NCI-H446 treated with DMSO at 0.1 percent for 48 hours (cell line): ENCODE data around the gene TRABD.

Experiments
- DNase-seq: peaks from one replicate; lab custom pipeline; 2025; lab: John Stamatoyannopoulos, UW

The TRABD gene

DNA sequence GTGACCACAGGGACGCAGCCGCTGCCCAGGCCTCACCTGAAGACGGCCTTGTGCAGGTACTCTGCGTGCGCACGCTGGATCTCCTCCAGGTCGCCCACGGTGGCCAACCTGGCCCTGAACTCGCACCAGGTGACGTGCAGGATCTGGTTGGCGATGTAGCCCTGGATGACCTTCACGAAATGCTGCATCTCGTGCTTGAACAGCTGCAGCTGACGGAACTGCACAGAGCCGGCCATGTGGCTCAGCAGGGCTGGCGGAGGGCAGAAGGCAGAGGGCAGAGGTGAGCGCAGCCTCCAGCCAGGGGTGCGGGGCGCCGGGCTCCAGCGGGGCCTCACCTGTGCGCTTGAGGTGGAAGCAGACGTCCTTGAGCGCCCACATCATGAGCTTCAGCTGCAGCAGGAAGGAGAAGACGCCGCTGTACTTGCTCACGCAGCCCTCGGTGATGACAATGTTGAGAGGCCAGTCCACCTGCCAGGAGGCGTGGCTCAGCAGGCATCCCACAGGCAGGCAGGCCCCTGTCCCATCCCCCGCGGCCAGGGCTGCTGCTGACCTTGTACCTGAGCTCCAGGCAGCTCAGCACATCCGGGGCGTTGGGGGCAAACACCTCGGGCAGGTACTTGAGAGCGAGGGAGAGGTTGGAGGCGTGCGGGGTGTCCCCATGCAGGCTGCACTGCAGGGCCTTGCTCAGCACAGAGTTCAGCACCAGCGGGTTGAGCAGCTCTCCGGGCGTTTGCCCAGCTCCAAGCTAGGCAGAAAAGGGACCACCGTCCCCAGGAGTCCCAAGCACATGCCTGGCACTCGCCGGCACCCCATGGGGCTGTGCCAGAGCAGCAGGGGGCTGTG, 32.7 kb downstream of the TRABD start:
- DNase-seq: no peak

DNA sequence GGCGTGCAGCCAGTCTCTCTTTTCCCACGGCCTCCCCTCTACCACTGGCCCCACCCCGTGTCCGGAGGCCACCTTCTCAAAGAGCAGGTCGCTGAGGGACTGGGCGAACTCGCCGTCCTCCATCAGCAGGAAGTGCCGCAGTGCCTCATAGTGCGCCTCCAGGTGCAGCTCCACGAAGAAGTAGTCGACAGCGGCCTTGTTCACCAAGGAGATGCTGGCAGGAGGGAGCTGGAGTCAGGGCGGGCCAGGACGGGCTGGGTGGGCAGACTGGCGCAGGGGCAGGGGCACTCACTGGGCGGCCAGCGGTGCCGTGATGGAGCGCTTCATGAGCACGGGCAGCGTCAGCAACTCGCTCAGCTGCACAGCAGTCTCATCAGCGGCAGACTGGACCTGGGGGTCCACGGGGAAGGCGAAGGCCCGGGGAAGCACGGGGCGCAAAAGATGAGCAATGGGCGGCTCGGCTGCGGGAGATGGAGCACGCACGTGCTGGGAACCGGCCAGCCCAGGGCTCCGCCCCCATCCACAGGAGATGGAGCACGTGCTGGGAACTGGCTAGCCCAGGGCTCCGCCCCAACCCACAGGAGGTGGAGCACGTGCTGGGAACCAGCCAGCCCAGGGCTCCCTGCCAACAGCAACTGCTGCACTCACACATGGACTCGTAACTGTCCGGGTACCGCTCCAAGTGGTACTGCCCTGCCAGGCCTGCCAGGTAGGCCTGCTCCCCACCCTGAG, 33.4 kb downstream of the TRABD start:
- no peak for DNase-seq

GRCh38 chr22:50219800-50220602, 34.3 kb downstream of the TRABD start:
- DNase-seq: no peak

DNA sequence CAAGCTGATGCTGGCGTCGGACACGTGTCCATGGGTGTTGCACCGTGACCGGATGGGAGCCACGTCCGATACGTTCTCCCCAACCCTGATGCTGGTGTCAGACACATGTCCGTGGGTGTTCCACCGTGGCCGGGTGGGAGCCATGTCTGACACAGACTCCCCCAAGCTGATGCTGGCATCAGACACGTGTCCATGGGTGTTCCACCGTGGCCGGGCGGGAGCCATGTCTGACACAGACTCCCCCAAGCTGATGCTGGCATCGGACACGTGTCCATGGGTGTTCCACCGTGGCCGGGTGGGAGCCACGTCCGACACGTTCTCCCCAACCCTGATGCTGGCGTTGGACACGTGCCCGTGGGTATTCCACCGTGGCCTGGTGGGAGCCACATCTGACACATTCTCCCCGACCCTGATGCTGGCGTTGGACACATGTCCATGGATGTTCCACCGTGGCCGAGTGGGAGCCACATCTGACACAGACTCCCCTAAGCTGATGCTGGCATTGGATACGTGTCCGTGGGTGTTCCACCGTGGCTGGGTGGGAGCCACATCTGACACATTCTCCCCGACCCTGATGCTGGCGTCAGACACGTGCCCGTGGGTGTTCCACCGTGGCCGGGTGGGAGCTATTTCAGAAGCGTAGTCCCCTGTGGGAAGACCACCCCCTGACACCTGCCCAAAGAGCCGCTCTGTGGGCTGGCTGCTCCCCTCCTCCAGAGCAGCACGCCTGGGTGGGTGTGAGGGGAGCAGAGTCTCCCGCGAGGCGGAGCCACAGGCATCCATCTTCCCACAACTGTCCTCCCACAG, 35.1 kb downstream of the TRABD start:
- no peak for DNase-seq

GRCh38 chr22:50221410-50222300, 35.9 kb downstream of the TRABD start:
- no peak for DNase-seq

DNA sequence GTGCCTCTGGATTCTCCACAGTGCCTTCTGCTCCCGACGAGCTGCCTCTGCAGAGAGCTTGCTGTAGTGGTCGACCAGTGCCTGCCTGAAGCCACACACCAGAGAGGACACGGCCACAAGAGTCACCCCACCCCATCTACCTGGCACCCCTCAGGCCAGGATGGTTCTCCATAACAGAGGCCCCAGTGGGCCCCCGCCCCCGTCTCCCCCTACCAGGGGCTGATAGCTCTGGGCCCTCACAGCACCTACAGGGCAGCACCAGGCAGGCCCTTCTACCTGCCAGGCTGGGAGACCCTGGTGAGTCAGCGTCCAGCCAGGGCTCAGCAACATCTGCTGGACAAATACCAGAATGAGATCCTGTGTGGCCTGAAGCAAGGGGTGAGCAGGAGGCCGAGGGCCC, 36.8 kb downstream of the TRABD start:
- no peak for DNase-seq

GRCh38 chr22:50224071-50224470, 38.4 kb downstream of the TRABD start:
- DNase-seq: no peak

DNA sequence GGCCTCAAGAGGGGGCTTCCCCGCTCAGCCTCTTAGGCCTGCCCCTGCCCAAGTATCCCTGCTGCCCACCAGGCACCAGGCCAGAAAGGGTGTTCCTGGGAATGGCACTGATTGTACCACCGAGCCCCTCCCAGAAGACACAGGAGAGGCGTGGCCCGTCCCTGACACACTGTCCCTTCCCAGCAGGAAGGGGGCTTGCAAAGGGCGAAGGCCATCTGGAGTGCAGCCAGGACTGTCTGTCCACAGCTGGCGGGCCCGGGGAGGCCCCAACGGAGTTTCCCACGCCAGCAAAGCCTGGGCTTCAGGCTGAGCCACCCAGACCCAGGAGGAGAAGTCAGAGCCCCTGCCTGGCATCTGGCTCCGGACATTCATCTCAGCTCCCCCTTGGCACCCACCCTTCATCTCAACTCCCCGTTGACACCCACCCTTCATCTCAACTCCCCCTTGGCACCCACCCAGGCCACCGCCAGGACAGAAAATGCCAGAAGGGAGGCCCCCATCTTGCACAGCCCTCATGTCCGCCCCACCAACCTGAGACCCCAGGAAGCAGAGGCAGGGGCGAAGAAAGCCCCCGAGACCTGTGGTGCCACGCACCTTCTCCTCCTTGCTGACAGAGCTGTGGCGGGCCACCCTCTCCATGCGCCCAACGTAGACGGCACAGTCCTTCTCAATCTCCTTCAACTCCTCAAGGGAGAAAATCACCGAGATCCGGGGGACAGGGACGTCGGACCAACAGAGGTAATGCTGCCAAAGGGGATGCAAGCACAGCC, 39.7 kb downstream of the TRABD start:
- DNase-seq: no peak

DNA sequence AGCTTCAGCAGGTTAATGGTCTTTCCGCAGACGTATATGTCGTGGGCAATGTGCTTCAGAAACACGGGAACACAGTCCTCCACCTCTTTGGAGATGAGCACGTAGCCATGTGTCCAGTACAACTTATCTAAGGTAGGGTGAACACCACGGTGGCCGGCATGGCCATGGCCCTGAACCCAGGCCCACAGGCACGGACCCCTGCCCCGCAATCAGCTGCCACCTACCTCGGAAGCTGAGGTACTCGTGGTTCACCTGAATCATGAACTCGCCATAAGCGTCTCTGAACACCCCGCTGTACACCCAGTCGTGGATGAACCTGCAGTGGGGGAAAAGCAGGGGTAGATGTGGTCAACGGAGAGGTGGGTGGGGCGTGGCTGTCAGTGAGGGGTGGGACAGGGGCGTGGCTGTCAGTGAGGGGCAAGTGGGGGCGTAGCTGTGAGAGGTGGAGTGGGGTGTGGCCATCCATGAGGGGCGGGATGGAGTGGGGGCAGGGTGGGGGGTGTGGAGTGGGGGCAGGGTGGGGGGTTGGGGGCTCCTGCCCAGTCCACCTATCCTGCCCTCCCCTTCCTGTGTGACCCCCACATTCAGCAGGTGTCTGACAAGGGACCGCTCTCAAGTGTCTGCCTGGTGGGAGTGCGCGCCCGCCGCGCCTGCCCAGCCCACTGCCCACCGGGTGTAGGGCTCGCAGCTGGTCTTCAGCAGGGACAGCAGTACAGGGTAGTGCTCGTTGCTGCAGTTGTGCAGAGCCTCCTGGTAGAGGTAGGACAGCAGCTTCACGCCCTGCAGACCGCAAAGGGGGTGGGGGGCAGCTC, 40.6 kb downstream of the TRABD start:
- DNase-seq: no peak

- no peak for DNase-seq
Measured at GRCh38 chr22:50226875-50227165, 41.1 kb downstream of the TRABD start.

GRCh38 chr22:50227579-50228215, 42.0 kb downstream of the TRABD start:
- DNase-seq: no peak

GRCh38 chr22:50228366-50228765, 42.7 kb downstream of the TRABD start:
- no peak for DNase-seq

DNA sequence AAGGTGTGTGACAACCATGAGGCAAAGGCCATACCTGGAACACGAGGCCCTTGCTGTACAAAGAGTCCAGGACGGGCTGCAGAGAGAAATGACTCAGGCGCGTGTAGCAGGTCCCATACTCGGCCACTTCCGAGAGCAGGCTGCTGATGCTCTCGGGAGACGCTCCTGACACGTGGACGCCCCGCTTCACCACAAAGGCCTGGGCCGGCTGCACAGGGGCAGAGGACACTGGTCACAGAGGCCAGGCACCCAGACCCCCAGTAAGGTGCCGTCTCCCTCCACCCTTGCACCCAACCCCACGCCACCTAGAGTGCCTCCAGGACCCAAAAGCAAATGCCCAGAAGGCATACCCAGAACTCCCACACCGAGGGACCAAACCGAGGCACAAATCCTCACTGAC, 43.7 kb downstream of the TRABD start:
- DNase-seq: no peak

DNA sequence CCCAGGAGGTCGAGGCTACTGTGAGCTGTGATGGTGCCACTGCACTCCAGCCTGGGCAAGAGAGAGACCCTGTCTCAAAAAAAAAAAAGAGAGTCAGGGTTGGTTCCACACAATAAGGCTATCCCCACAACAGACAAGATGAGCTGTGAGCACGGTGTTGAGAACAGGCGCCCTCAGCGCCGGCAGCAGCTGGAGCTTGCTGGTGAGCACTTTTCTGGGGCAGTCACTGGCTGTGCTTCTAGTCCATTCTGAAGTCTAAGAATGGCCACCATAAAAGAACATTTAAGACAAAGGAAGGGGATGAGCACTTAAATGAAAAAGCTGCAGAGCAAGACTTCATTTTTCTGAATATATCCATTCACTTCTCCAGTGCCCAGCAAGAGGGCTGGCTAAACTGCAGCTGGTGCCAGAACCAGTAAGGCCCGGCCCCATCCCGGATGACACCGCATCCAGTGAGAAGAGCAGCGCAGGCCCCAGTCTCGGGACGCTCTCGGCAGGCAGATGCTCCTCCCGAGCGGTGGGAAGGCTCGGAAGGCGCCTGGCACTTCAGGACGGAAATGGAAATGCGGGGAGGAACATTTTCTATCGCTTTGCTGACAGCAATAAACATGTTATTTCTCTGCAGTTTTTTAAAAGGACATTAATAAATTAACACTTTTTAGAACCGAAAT, 46.9 kb downstream of the TRABD start:
- no peak for DNase-seq

GRCh38 chr22:50233223-50233622, 47.5 kb downstream of the TRABD start:
- no peak for DNase-seq

- DNase-seq: no peak
Measured at GRCh38 chr22:50236731-50237409, 51.2 kb downstream of the TRABD start.

- no peak for DNase-seq
Measured at GRCh38 chr22:50238755-50239154, 53.0 kb downstream of the TRABD start.
